GM19372 (cell line): ENCODE measurements around the gene HDAC4.

ENCODE experiments used
- ATAC-seq: cut with Tn5 transposase; IDR thresholded peaks from one replicate; pipeline ENCODE4 v1.9.1; 2021; ENCODE audit warnings: mild to moderate bottlenecking, low read depth, moderate library complexity; ENCODE audit not compliant: unreplicated experiment

HDAC4 gene

GRCh38 chr2:239120664-239121063, 280.2 kb downstream of the HDAC4 start:
- ATAC-seq, result no peak

- ATAC-seq, result no peak
Observed at GRCh38 chr2:239119346-239120126, 281.3 kb downstream of the HDAC4 start.

GRCh38 chr2:239118675-239119211, 282.1 kb downstream of the HDAC4 start:
- ATAC-seq, result no peak

- ATAC-seq, result no peak
Observed at GRCh38 chr2:239118264-239118663, 282.6 kb downstream of the HDAC4 start.

- no peak for ATAC-seq
Observed at GRCh38 chr2:239117831-239118230, 283.0 kb downstream of the HDAC4 start.

DNA sequence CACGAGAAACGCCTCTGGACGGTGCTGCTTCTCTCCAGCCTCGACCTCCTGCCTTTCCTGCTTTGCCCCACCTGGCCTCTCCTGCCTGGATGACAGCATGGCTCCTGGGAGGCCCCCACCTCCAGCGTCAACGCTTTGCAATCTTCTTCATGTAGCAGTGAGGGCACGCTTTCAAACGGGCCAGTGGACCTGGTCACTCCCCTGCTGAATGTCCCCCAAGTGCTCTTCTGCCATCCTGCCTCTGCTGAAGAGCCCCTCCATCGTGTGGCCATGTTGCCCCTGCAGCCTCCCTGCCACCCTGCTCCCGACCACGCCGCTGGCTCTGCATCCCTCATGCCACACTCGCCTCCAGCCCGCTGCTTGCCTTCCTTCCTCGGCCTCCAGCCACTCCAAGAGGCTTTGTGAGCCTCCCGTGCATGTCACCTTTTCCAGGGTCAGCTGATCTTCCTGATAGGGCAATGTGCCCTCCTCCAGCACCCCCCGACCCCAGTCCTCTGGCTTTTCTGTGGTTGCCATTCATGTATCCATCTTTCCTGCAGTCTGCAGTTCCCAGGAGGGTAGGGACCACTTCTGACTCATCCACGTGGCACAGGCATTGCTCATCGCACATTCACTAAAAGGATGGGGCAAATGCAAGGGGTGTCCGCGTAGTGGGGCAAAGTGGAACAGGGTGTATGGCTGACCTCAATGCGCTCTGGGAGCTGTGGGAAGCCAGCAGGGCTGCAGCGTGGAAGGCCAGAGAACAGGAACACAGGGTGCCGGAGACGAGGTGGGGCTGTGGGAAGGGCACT, 284.2 kb downstream of the HDAC4 start:
- ATAC-seq, result no peak

GRCh38 chr2:239115616-239116015, 285.2 kb downstream of the HDAC4 start:
- no peak for ATAC-seq

DNA sequence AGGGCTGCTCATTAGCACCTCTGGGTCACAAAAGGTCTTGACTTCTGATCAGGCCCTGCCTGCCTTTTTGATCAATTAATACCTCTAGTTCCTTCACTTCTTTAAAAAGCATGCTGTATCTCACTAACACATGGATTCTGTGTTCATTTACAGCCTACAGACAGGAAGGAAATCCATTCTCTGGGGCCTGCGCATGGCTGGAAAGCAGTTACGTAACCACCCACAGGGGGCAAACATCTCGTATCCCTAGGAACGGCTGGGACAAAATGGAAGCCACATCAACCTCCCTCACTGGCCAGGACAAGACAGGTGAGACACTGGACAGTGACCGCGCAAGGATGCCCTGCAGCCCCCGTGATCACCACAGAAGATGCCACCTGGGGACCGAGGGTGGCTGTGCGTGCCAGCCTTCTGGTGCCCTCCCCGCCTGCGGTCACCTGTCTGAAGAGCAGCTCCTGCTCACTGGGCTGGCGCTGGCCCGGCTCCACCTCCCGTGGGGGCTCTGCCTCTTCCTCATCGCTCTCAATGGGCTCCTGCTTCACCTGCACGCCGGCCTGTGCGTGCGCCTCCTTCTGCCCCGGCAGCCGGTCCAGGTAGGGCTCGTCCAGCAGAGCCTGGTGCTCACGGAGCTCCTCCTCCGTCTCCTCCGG, 286.1 kb downstream of the HDAC4 start:
- no peak for ATAC-seq

GRCh38 chr2:239114119-239114581, 286.7 kb downstream of the HDAC4 start:
- no peak for ATAC-seq

GRCh38 chr2:239113615-239114014, 287.2 kb downstream of the HDAC4 start:
- no peak for ATAC-seq

DNA sequence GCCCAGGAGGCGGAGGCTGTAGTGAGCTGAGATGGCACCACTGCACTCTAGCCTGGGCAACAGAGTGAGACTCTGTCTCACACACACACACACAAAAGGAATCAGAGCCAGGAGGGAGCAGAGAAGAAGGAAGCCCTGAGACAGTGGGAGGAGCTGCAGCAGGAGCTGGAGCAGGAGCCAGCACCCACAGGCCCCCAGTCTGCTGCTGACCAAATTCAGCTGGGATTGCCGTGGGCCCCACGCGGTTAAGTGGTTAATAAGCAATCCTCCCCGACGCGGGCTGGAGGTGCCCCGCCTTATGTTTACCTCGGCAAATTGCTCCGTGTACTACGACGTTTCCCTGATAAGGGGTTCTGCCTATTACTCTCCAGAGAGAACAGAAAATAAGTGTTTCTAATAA, 287.6 kb downstream of the HDAC4 start:
- no peak for ATAC-seq

GRCh38 chr2:239112127-239112774, 288.6 kb downstream of the HDAC4 start:
- no peak for ATAC-seq

DNA sequence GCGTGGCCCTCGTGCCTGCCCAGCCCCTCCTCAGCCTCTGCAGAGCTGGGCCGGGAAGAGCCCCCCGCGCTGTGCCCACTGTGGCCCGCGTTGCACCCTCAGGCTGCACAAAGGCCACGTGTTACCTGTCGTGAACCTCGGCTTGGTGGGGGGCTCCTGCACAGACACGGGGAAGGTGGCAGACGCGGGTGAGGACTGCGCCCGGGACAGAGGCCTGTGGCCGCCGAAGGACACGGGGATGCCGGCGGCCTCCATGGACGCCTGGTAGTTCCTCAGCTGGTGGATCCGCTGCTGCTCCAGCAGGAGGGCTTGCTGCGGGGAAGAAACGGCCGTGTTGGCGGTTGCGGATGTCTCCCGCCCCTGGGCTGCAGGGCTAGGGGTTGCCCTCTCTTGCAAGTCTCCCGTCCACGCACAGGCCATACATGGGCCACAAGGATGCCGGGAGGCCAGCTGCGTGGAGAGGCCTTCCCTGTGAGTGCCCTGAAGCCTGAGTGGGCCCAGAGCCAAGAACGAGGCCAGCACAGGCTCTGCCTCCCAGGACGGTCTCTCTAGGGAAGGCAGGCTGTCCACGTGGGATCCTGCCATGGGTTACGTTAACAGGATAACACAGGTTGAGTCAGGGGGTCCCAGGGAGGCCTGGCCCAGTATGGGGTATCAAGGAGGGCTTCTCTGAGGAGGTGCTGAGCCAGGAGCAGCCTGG, 289.3 kb downstream of the HDAC4 start:
- no peak for ATAC-seq

DNA sequence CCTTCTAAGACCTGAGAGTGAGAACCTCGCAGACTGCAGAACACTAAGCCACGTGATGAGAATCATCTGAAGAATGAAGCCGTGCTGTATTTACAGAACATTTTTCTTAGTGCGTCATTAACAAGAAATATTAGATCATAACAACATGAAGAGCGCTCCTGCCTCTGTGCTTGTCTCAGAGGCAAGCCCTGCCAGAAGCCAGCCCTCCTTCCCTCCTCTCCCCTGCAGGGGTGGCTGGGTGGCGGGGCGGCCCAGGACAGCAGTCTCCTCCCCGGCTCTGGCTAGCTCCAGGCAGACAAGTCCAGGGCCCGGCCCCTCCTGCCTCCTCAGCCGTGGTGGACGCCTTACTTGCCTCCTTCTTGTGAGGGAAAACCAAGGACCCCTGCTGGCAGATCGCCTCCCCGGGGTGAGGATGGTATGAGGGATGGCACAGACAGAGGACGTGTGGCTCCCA, 290.2 kb downstream of the HDAC4 start:
- ATAC-seq, result no peak

GRCh38 chr2:239109928-239110545, 290.8 kb downstream of the HDAC4 start:
- no peak for ATAC-seq

GRCh38 chr2:239109041-239109927, 291.5 kb downstream of the HDAC4 start:
- ATAC-seq, result no peak

DNA sequence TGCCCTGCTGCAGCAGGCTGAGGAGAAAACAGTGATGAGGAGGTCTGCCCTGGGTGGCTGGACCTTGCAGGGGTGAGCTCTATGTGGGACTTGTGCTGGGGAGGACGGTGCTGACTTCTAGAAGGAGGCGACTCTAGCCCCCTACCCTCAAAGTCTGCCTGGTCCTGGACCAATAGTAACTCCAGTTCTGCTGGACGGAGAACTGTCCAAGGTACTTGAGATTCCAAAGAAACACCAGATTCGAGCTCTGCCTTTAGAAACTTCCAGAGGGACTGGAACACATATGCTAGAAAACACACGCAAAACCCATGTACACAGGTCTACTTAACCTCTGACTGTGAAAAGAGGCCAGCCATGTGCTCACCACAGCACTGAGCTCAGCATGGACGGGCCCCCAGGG, 292.4 kb downstream of the HDAC4 start:
- ATAC-seq, result no peak

DNA sequence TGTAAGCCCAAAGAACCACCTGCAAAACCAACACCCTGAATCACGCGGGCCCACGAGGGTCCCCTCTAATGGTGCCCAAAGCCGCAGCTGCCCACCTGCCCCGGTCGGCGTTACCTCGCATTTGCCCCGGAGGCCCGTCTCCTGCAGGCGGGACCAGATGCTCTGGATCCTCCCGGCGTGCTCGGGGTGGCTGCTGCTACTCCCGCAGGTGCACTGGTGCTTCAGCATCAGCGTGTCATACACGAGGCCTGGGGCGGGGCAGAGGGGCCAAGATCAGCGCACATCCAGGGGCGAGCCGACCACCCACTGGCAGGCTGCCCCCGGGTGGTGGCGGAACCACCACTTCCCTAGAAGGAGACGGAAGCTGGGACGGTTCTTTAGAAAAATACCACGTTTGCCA, 292.9 kb downstream of the HDAC4 start:
- ATAC-seq, result no peak
